Astrocyte (in vitro differentiated cells and primary cell): Measurements from ENCODE around the gene GBE1. TPM values are rescaled to one million over a fixed set of nuclear protein-coding genes. Genes with fewer than 3 reads are reported as not detected.

Experiments
- DNase-seq: peaks from one replicate; pipeline ENCODE4 v3.0.0-alpha.2; 2010; ENCODE audit warnings: low read depth
- FAIRE-seq: peaks from 2 replicates; lab custom pipeline; 2011; peaks lifted over from hg19 to GRCh38; lab: Jason Lieb, UNC
- H2AFZ ChIP-seq: 2 replicates; pipeline ENCODE4 v1.6.0; 2012; ENCODE audit warnings: low read depth, low read length, inconsistent platforms
- H3K27ac ChIP-seq: 2 replicates; pipeline ENCODE4 v1.5.1; 2011; ENCODE audit warnings: low read depth, low read length, inconsistent platforms
- H3K27me3 ChIP-seq: 2 replicates; pipeline ENCODE4 v1.6.0; 2011; ENCODE audit warnings: low read length, inconsistent platforms; ENCODE audit not compliant: insufficient read depth
- H3K36me3 ChIP-seq: 2 replicates; pipeline ENCODE4 v1.5.1; 2011; ENCODE audit warnings: low read length, inconsistent platforms; ENCODE audit not compliant: insufficient read depth
- H3K4me1 ChIP-seq: 2 replicates; pipeline ENCODE4 v1.5.1; 2011; ENCODE audit warnings: low read length, inconsistent platforms; ENCODE audit not compliant: insufficient read depth
- H3K4me2 ChIP-seq: 2 replicates; pipeline ENCODE4 v1.6.0; 2012; ENCODE audit warnings: low read length, inconsistent platforms
- H3K4me3 ChIP-seq: 2 replicates; pipeline ENCODE4 v1.5.1; 2011; ENCODE audit warnings: low read depth, mild to moderate bottlenecking, low read length, inconsistent platforms; ENCODE audit not compliant: insufficient read depth
- H3K79me2 ChIP-seq: 2 replicates; pipeline ENCODE4 v1.6.0; 2012; ENCODE audit warnings: mild to moderate bottlenecking, low read length, inconsistent platforms; ENCODE audit not compliant: insufficient read depth
- H3K9ac ChIP-seq: 2 replicates; pipeline ENCODE4 v1.6.0; 2012; ENCODE audit warnings: mild to moderate bottlenecking, low read length, inconsistent platforms
- H3K9me3 ChIP-seq: 2 replicates; pipeline ENCODE4 v1.5.1; 2012; ENCODE audit warnings: low read depth, mild to moderate bottlenecking, low read length, inconsistent platforms; ENCODE audit not compliant: insufficient read depth
- H4K20me1 ChIP-seq: 2 replicates; pipeline ENCODE4 v1.6.0; 2012; ENCODE audit warnings: low read length, inconsistent platforms; ENCODE audit not compliant: insufficient read depth
- H3K27ac Mint-ChIP-seq: one replicate; pipeline ENCODE4 v1.8.0; 2021; ENCODE audit warnings: mild to moderate bottlenecking, mixed read lengths; ENCODE audit not compliant: unreplicated experiment
- H3K27me3 Mint-ChIP-seq: one replicate; pipeline ENCODE4 v1.8.0; 2021; ENCODE audit warnings: low read depth, mixed read lengths; ENCODE audit not compliant: unreplicated experiment
- H3K36me3 Mint-ChIP-seq: one replicate; pipeline ENCODE4 v1.8.0; 2021; ENCODE audit warnings: low read depth, mixed read lengths; ENCODE audit not compliant: unreplicated experiment
- H3K4me1 Mint-ChIP-seq: one replicate; pipeline ENCODE4 v1.8.0; 2021; ENCODE audit warnings: low read depth, mixed read lengths; ENCODE audit not compliant: unreplicated experiment
- H3K4me3 Mint-ChIP-seq: one replicate; pipeline ENCODE4 v1.8.0; 2021; ENCODE audit warnings: mild to moderate bottlenecking, moderate library complexity, mixed read lengths; ENCODE audit not compliant: unreplicated experiment
- H3K9me3 Mint-ChIP-seq: one replicate; pipeline ENCODE4 v1.8.0; 2021; ENCODE audit warnings: mild to moderate bottlenecking, mixed read lengths; ENCODE audit not compliant: unreplicated experiment
- EZH2 ChIP-seq: IDR thresholded peaks from 2 replicates; pipeline ENCODE4 v1.6.1; 2012; ENCODE audit warnings: mild to moderate bottlenecking, low read length, inconsistent platforms; ENCODE audit not compliant: insufficient read depth
- total RNA-seq: library from RNA; stranded (reverse); gene quantifications from 2 replicates; pipeline ENCODE4 v1.2.1, GENCODE V29; 2021
- TF ChIP-seq, protein P1 (sequence below): IDR thresholded peaks from 2 replicates; pipeline ENCODE4 v1.5.1; 2011; ENCODE audit warnings: low read depth, mild to moderate bottlenecking, inconsistent platforms, low read length, moderate library complexity; ENCODE audit not compliant: insufficient read depth

The GBE1 gene
- total RNA-seq, 1 donor from 2014 or later: 58.6 TPM

GRCh38 chr3:81585056-81585455 is 176.4 kb downstream of the GBE1 start:
- TF ChIP-seq, protein P1, sequence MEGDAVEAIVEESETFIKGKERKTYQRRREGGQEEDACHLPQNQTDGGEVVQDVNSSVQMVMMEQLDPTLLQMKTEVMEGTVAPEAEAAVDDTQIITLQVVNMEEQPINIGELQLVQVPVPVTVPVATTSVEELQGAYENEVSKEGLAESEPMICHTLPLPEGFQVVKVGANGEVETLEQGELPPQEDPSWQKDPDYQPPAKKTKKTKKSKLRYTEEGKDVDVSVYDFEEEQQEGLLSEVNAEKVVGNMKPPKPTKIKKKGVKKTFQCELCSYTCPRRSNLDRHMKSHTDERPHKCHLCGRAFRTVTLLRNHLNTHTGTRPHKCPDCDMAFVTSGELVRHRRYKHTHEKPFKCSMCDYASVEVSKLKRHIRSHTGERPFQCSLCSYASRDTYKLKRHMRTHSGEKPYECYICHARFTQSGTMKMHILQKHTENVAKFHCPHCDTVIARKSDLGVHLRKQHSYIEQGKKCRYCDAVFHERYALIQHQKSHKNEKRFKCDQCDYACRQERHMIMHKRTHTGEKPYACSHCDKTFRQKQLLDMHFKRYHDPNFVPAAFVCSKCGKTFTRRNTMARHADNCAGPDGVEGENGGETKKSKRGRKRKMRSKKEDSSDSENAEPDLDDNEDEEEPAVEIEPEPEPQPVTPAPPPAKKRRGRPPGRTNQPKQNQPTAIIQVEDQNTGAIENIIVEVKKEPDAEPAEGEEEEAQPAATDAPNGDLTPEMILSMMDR: no peak
- TF ChIP-seq EZH2: no peak
- no peak for FAIRE-seq
- H3K27me3 ChIP-seq: no peaks in the 10 kb centered on the region
- H3K9me3 ChIP-seq: no peaks in the 10 kb centered on the region
- Mint-ChIP-seq H3K4me3 (no peak overlapping the region), H3K27me3 (no peaks in the 10 kb centered on the region), H3K27ac (no peak overlapping the region), H3K9me3 (no peaks in the 10 kb centered on the region), H3K4me1 (peaks cover 6% of the 10 kb centered on the region), H3K36me3 (peaks cover 3% of the 10 kb centered on the region)
- DNase-seq: no peak
- no peak overlapping the region for H3K4me2 ChIP-seq
- no peak overlapping the region for H3K27ac ChIP-seq
- H2AFZ ChIP-seq: no peak overlapping the region
- H3K9ac ChIP-seq: no peak overlapping the region
- H3K4me3 ChIP-seq: no peak overlapping the region
- H3K36me3 ChIP-seq: no peaks in the 10 kb centered on the region
- H3K79me2 ChIP-seq: no peaks in the 10 kb centered on the region
- H3K4me1 ChIP-seq: no peaks in the 10 kb centered on the region
- no peaks in the 10 kb centered on the region for H4K20me1 ChIP-seq

- Histone ChIP-seq H3K4me3 (no peak overlapping the region), H3K36me3 (peaks cover 4% of the 10 kb centered on the region), H3K4me2 (no peak overlapping the region), H3K9ac (no peak overlapping the region), H2AFZ (no peak overlapping the region), H3K27ac (no peak overlapping the region), H4K20me1 (no peaks in the 10 kb centered on the region), H3K79me2 (no peaks in the 10 kb centered on the region), H3K27me3 (no peaks in the 10 kb centered on the region), H3K4me1 (no peaks in the 10 kb centered on the region), H3K9me3 (no peaks in the 10 kb centered on the region)
- DNase-seq: peak; percentile 12
- peaks cover 5% of the 10 kb centered on the region for H3K36me3 Mint-ChIP-seq
- no peaks in the 10 kb centered on the region for H3K9me3 Mint-ChIP-seq
- no peak for TF ChIP-seq EZH2
- TF ChIP-seq, protein P1: peak; percentile 81
- no peak overlapping the region for H3K4me3 Mint-ChIP-seq
- H3K27me3 Mint-ChIP-seq: no peaks in the 10 kb centered on the region
- peaks cover 6% of the 10 kb centered on the region for H3K4me1 Mint-ChIP-seq
- FAIRE-seq: peak; percentile 39
- H3K27ac Mint-ChIP-seq: no peak overlapping the region
These were observed 179.4 kb downstream of the GBE1 start for GRCh38 chr3:81581966-81582599.

GRCh38 chr3:81580355-81580754 is 181.1 kb downstream of the GBE1 start:
- Mint-ChIP-seq H3K4me1 (peaks cover 6% of the 10 kb centered on the region), H3K27ac (no peak overlapping the region), H3K36me3 (peaks cover 3% of the 10 kb centered on the region), H3K27me3 (no peaks in the 10 kb centered on the region), H3K4me3 (no peak overlapping the region), H3K9me3 (no peaks in the 10 kb centered on the region)
- Histone ChIP-seq H3K9me3 (no peaks in the 10 kb centered on the region), H3K4me2 (no peak overlapping the region), H3K4me1 (no peaks in the 10 kb centered on the region), H2AFZ (no peak overlapping the region), H3K79me2 (no peaks in the 10 kb centered on the region), H3K27me3 (no peaks in the 10 kb centered on the region), H4K20me1 (no peaks in the 10 kb centered on the region), H3K9ac (no peak overlapping the region), H3K36me3 (peaks cover 4% of the 10 kb centered on the region), H3K4me3 (no peak overlapping the region), H3K27ac (no peak overlapping the region)
- TF ChIP-seq, protein P1: no peak
- no peak for TF ChIP-seq EZH2
- no peak for DNase-seq
- FAIRE-seq: no peak
